ENCODE measurements around the gene MACROD2.

MACROD2 gene

DNA sequence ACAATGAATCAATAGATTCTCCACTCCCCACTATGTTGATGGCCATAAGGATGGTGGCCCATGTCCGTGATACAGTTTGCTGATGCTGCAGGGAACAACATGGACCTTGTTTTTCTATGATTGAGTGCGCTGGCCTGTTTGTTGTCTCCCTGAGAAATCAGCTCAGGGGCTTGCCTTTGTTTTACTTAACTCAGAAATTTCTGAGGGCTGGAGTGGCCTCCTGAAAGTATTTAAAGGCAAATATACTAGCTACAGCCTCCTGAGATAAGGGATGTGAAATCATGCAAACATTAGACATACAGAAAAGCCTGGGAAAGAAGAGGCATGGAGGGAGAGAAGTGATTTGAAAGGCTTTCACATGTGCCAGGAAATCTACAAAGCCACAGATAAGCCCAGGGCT, 512.4 kb downstream of the MACROD2 start:
- TF ChIP-seq, protein P1, sequence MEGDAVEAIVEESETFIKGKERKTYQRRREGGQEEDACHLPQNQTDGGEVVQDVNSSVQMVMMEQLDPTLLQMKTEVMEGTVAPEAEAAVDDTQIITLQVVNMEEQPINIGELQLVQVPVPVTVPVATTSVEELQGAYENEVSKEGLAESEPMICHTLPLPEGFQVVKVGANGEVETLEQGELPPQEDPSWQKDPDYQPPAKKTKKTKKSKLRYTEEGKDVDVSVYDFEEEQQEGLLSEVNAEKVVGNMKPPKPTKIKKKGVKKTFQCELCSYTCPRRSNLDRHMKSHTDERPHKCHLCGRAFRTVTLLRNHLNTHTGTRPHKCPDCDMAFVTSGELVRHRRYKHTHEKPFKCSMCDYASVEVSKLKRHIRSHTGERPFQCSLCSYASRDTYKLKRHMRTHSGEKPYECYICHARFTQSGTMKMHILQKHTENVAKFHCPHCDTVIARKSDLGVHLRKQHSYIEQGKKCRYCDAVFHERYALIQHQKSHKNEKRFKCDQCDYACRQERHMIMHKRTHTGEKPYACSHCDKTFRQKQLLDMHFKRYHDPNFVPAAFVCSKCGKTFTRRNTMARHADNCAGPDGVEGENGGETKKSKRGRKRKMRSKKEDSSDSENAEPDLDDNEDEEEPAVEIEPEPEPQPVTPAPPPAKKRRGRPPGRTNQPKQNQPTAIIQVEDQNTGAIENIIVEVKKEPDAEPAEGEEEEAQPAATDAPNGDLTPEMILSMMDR (conservative IDR thresholded peaks at IDR 0.05; ENCODE audit: low read length) = no peak
- no peak overlapping the region for H3K4me3 ChIP-seq (ENCODE audit: low read length)
- no peak for DNase-seq (ENCODE audit: low read depth)

DNA sequence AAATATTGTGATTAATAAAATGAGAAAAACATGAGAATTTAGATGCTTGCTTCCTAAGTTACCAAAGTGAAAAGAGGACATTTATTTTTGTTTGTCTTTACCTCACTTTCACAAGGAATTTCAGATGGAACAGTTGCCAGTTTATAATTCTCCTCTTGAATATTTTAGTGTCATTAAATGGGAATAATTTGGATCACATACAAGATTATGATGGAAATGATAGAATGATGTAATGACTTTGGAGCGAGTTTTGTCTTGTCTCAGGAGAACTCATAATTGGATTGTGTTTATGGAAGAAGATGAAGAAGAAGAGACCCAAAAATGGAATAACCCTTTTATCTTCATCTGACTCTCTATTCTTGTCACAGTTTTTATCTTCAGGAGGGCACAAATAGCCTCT, 515.0 kb downstream of the MACROD2 start:
- H3K4me3 ChIP-seq (ENCODE audit: low read length) = no peak overlapping the region
- TF ChIP-seq, protein P1 (conservative IDR thresholded peaks at IDR 0.05; ENCODE audit: low read length) = no peak
- DNase-seq (ENCODE audit: low read depth) = no peak

GRCh38 chr20:14512839-14513238, 517.5 kb downstream of the MACROD2 start:
- no peak for DNase-seq (ENCODE audit: low read depth)
- no peak overlapping the region for H3K4me3 ChIP-seq (ENCODE audit: low read length)
- TF ChIP-seq, protein P1 (conservative IDR thresholded peaks at IDR 0.05; ENCODE audit: low read length) = no peak

DNA sequence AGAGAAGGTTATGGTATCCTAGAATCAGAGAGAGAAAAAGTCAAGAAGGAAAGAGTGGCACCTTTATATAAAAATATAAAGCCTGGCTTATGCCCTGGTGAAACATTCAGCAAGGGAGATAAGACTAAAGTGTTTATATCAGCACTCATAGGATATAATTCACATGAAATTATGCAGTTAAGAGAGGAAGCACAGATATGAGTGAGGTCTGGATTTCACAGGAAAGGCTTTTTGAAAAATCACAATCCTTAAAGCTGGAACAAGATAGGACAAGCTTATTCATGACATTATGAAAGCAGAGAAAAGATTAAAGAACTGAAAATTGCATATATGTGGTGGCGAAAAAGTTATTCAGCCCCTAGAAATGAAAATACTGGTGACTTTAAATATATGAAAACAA, 523.3 kb downstream of the MACROD2 start:
- no peak overlapping the region for H3K4me3 ChIP-seq (ENCODE audit: low read length)
- TF ChIP-seq, protein P1 (conservative IDR thresholded peaks at IDR 0.05; ENCODE audit: low read length) = no peak
- DNase-seq (ENCODE audit: low read depth) = no peak

DNA sequence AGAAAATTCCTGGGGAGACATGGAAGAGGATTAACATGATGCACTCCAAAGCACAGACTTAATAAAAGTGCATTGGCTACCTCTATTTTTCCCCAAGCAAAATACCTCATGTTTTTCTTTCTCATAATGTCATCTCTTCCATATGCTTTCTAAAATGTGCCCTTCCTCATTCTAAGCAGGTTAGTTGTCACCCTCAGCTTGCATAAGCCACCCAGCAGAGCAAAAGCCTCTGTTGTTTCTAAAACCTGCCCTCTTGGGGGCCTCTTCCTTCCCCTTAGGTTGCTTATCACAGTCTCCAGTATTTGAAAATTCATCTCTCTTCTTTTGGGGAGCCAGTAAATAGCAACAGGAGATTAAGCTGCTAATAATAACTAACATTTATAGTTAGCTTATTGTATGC, 525.7 kb downstream of the MACROD2 start:
- TF ChIP-seq, protein P1 (conservative IDR thresholded peaks at IDR 0.05; ENCODE audit: low read length) = no peak
- H3K4me3 ChIP-seq (ENCODE audit: low read length) = no peak overlapping the region
- DNase-seq (ENCODE audit: low read depth) = no peak

- H3K4me3 ChIP-seq (ENCODE audit: low read length) = no peak overlapping the region
- DNase-seq (ENCODE audit: low read depth) = peak; percentile 6
- TF ChIP-seq, protein P1 (conservative IDR thresholded peaks at IDR 0.05; ENCODE audit: low read length) = no peak
These were observed 526.1 kb downstream of the MACROD2 start for GRCh38 chr20:14521436-14521835.

DNA sequence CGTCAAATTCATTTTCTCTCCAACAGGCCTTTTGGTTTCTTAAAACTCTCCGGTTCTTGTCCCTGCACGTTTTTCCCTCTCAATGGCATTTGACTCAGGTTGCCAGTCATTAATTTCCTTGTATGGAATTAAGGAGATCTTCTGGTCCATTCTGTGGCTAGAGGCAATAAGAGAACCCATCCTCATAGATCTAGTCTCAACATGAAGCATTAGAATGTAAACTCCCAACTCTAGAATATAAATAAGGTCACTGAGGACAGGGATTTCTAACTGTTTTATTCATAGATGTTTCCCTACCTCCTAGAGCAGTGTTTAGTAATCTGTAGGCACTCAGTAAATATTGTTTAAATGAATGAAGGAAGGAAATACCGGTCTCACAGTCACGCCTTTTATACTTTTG, 527.3 kb downstream of the MACROD2 start:
- TF ChIP-seq, protein P1 (conservative IDR thresholded peaks at IDR 0.05; ENCODE audit: low read length) = no peak
- no peak overlapping the region for H3K4me3 ChIP-seq (ENCODE audit: low read length)
- no peak for DNase-seq (ENCODE audit: low read depth)
